K562 (cell line): ENCODE data around the gene HMBS. TPM values are rescaled to one million over a fixed set of nuclear protein-coding genes. Genes with fewer than 3 reads are reported as not detected.

Experiments used
- ATF1 ChIP-seq, 2 experiments: fragments of 450-650 bp in 1 of 2; IDR thresholded peaks; 2 replicates each; pipeline ENCODE4 v1.6.1; 2016; ENCODE audit warnings: missing compliant biosample characterization in 1 of 2, missing genetic modification characterization in 1 of 2
- CBFA2T2 ChIP-seq: fragments of 450-650 bp; conservative IDR thresholded peaks from 2 replicates; pipeline ENCODE4 v1.6.1; 2017; ENCODE audit warnings: mild to moderate bottlenecking
- CREB1 ChIP-seq, 2 experiments: sonication (generic) in 1 of 2; formaldehyde crosslinking in 1 of 2; IDR thresholded peaks; 2 replicates each; pipeline versions ENCODE4 v1.6.1 to v1.8.0; 2012 to 2022; ENCODE audit warnings: inconsistent platforms in 1 of 2, mild to moderate bottlenecking in 1 of 2, missing genetic modification reagents in 1 of 2, moderate library complexity in 1 of 2
- E2F5 ChIP-seq: sonication (generic); formaldehyde crosslinking; IDR thresholded peaks from 2 replicates; pipeline ENCODE4 v1.8.0; 2022; ENCODE audit warnings: mild to moderate bottlenecking, missing genetic modification reagents
- HDAC1 ChIP-seq, 2 experiments: fragments of 450-650 bp; IDR thresholded peaks; 2 replicates each; pipeline ENCODE4 v1.6.1; 2016 to 2017; ENCODE audit warnings: inconsistent platforms in 1 of 2, mild to moderate bottlenecking in 1 of 2, moderate library complexity in 1 of 2
- MAFK ChIP-seq: IDR thresholded peaks from 2 replicates; pipeline ENCODE4 v1.6.1; 2011; ENCODE audit warnings: low read length, improper control_type of control experiment
- NELFE ChIP-seq: IDR thresholded peaks from 2 replicates; pipeline ENCODE4 v1.6.1; 2011; ENCODE audit warnings: mild to moderate bottlenecking; ENCODE audit not compliant: insufficient read depth, insufficient read length
- NKRF ChIP-seq: fragments of 450-650 bp; IDR thresholded peaks from 2 replicates; pipeline ENCODE4 v1.6.1; 2016; ENCODE audit warnings: borderline replicate concordance
- NR0B1 ChIP-seq: fragments of 450-650 bp; IDR thresholded peaks from one replicate; pipeline ENCODE4 v1.6.1; 2018; ENCODE audit warnings: mild to moderate bottlenecking, moderate library complexity; ENCODE audit not compliant: partially characterized antibody
- NR1H2 ChIP-seq: sonication (generic); formaldehyde crosslinking; IDR thresholded peaks from 2 replicates; pipeline ENCODE4 v1.4.0; 2020; ENCODE audit warnings: mild to moderate bottlenecking, missing genetic modification reagents
- PKNOX1 ChIP-seq: fragments of 450-650 bp; IDR thresholded peaks from 2 replicates; pipeline ENCODE4 v1.6.1; 2016
- PTBP1 ChIP-seq: fragments of 200-400 bp; formaldehyde crosslinking; IDR thresholded peaks from 2 replicates; pipeline ENCODE4 v1.6.1; 2017; ENCODE audit warnings: low read depth, low read length
- RAD51 ChIP-seq: fragments of 450-650 bp; IDR thresholded peaks from 2 replicates; pipeline ENCODE4 v1.7.1; 2016; ENCODE audit warnings: low read depth, mild to moderate bottlenecking, borderline replicate concordance
- RBM22 ChIP-seq: fragments of 200-400 bp; formaldehyde crosslinking; IDR thresholded peaks from 2 replicates; pipeline ENCODE4 v1.6.1; 2018; ENCODE audit warnings: low read length, low read depth; ENCODE audit not compliant: poor library complexity, severe bottlenecking
- TRIM28 ChIP-seq: fragments of 450-650 bp; IDR thresholded peaks from 2 replicates; pipeline ENCODE4 v1.6.1; 2017
- VEZF1 ChIP-seq: fragments of 200-800 bp; sonication (Bioruptor generic); IDR thresholded peaks from 2 replicates; pipeline ENCODE4 v1.6.1; 2017; ENCODE audit warnings: missing genetic modification characterization, missing compliant biosample characterization
- ZBTB34 ChIP-seq: fragments of 250-450 bp; sonication (Bioruptor Pico); IDR thresholded peaks from 2 replicates; pipeline ENCODE4 v1.8.0; 2021; ENCODE audit warnings: mild to moderate bottlenecking, moderate library complexity
- polyA plus RNA-seq, 8 experiments: library from polyadenylated mRNA; depleted of rRNA in 4 of 8; stranded (reverse) in 5 of 8; unstranded in 3 of 8; fragments of >200 nt; fragmentation: Nextera tagmentation in 2 of 8; fragmentation: Illumina TruSeq in 1 of 8; extraction: Ambion mirVana in 2 of 8; extraction: Trizol in 1 of 8; gene quantifications; 2 replicates each; pipeline versions ENCODE4 v1.2.1 to v1.2.3, GENCODE V29; 2011 to 2014; ENCODE audit warnings: inconsistent platforms in 1 of 8, missing spikeins in 1 of 8
- total RNA-seq, 7 experiments: library from RNA; depleted of rRNA in 6 of 7; stranded (reverse); fragments of >200 nt in 6 of 7; fragmentation: Illumina TruSeq in 2 of 7; extraction: Trizol in 2 of 7; gene quantifications; 2 replicates each; pipeline versions ENCODE4 v1.2.1 to v1.2.3, GENCODE V29; 2011 to 2021; ENCODE audit warnings: low replicate concordance in 1 of 7

Gene HMBS
- total and polyA plus RNA-seq, 9 of the 15 experiments (the other 6 are each of a cell fraction or from before 2014, with no cell fraction given), result 56.9 to 385 (median 286) TPM

- TF ChIP-seq PKNOX1 (peak; percentile 82), NR0B1 (no peak), ZBTB34 (CRISPR knock-in tag) (no peak), MAFK (0 out of 2 replicates have a peak, but pooled peaks have one; percentile 16), RAD51 (peak; percentile 99), VEZF1 (CRISPR knock-in tag) (peak; percentile 72), HDAC1 (IDR thresholded peaks at IDR 0.05) (peak in 1 of 2 experiments; percentile 95; a peak in 2 of 4 replicates), NKRF (peak; percentile 95), NR1H2 (CRISPR knock-in tag) (no peak), E2F5 (CRISPR knock-in tag) (no peak), CREB1 (IDR thresholded peaks at IDR 0.05) (peak; percentile 10; the same call in 1 of the 2 replicates), CREB1 (CRISPR knock-in tag; IDR thresholded peaks at IDR 0.05) (no peak; the same call in 1 of the 2 replicates), PTBP1 (no peak), TRIM28 (no peak), NELFE (no peak), CBFA2T2 (peak; percentile 96), RBM22 (no peak), ATF1 (CRISPR knock-in tag; IDR thresholded peaks at IDR 0.05) (no peak), ATF1 (tag; IDR thresholded peaks at IDR 0.05) (peak; percentile 83)
Observed at GRCh38 chr11:119067371-119068222, 17.1 kb upstream of the HMBS start, which contains the start of gene VPS11 (continued).
